K562 (cell line): ENCODE results near the gene GAPVD1. TPM values are rescaled to one million over a fixed set of nuclear protein-coding genes. Genes with fewer than 3 reads are reported as not detected.

Experiments used
- AFF4 ChIP-seq: sonication (generic); formaldehyde crosslinking; IDR thresholded peaks from 2 replicates; pipeline ENCODE4 v1.8.0; 2023; ENCODE audit warnings: mild to moderate bottlenecking, missing genetic modification reagents
- ASH1L ChIP-seq: fragments of 450-650 bp; IDR thresholded peaks from 2 replicates; pipeline ENCODE4 v1.6.1; 2018; ENCODE audit warnings: borderline replicate concordance, mild to moderate bottlenecking, low read depth; ENCODE audit not compliant: partially characterized antibody
- IFI16 ChIP-seq: fragments of 250-450 bp; sonication (Bioruptor Pico); IDR thresholded peaks from 2 replicates; pipeline ENCODE4 v2.1.2; 2022; ENCODE audit warnings: mild to moderate bottlenecking, inconsistent platforms
- MYBL2 ChIP-seq, 2 experiments: fragments of 450-650 bp in 1 of 2; sonication (generic) in 1 of 2; formaldehyde crosslinking in 1 of 2; IDR thresholded peaks; 2 replicates each; pipeline versions ENCODE4 v1.6.1 to v1.8.1; 2017 to 2022; ENCODE audit warnings: borderline replicate concordance in 1 of 2, inconsistent platforms in 1 of 2, low read depth in 1 of 2, mild to moderate bottlenecking in 1 of 2, missing genetic modification reagents in 1 of 2, moderate library complexity in 1 of 2
- NR2F6 ChIP-seq: fragments of 450-650 bp; formaldehyde crosslinking; IDR thresholded peaks from 2 replicates; pipeline ENCODE4 v1.4.0; 2020; ENCODE audit warnings: mild to moderate bottlenecking
- OTX1 ChIP-seq: fragments of 450-650 bp; formaldehyde crosslinking; IDR thresholded peaks from 2 replicates; pipeline ENCODE4 v1.4.0; 2022; ENCODE audit warnings: mild to moderate bottlenecking
- SMAD1 ChIP-seq: fragments of 150-350 bp; IDR thresholded peaks from 2 replicates; pipeline ENCODE4 v1.6.1; 2014; ENCODE audit warnings: low read length, low read depth; ENCODE audit not compliant: partially characterized antibody
- ZBED1 ChIP-seq: IDR thresholded peaks from 2 replicates; pipeline ENCODE4 v1.6.1; 2014
- ZNF140 ChIP-seq: fragments of 250-450 bp; sonication (Bioruptor Pico); IDR thresholded peaks from 2 replicates; pipeline ENCODE4 v1.8.0; 2021; ENCODE audit warnings: moderate library complexity, mild to moderate bottlenecking, inconsistent platforms
- ZNF518B ChIP-seq: fragments of 250-450 bp; sonication (Bioruptor Pico); IDR thresholded peaks from 2 replicates; pipeline ENCODE4 v1.5.0; 2021; ENCODE audit warnings: mild to moderate bottlenecking, moderate library complexity
- ZNF589 ChIP-seq: fragments of 200-800 bp; sonication (Bioruptor generic); IDR thresholded peaks from 2 replicates; pipeline ENCODE4 v1.6.1; 2016; ENCODE audit warnings: low read depth, missing genetic modification characterization, missing compliant biosample characterization
- polyA plus RNA-seq, 8 experiments: library from polyadenylated mRNA; depleted of rRNA in 4 of 8; stranded (reverse) in 5 of 8; unstranded in 3 of 8; fragments of >200 nt; fragmentation: Nextera tagmentation in 2 of 8; fragmentation: Illumina TruSeq in 1 of 8; extraction: Ambion mirVana in 2 of 8; extraction: Trizol in 1 of 8; gene quantifications; 2 replicates each; pipeline versions ENCODE4 v1.2.1 to v1.2.3, GENCODE V29; 2011 to 2014; ENCODE audit warnings: inconsistent platforms in 1 of 8, missing spikeins in 1 of 8
- total RNA-seq, 7 experiments: library from RNA; depleted of rRNA in 6 of 7; stranded (reverse); fragments of >200 nt in 6 of 7; fragmentation: Illumina TruSeq in 2 of 7; extraction: Trizol in 2 of 7; gene quantifications; 2 replicates each; pipeline versions ENCODE4 v1.2.1 to v1.2.3, GENCODE V29; 2011 to 2021; ENCODE audit warnings: low replicate concordance in 1 of 7
- TF ChIP-seq, protein P1 (sequence below): fragments of 450-650 bp; IDR thresholded peaks from 2 replicates; pipeline ENCODE4 v1.6.1; 2016; ENCODE audit warnings: low read depth, mild to moderate bottlenecking, moderate library complexity
- TF ChIP-seq, protein P2 (sequence below): fragments of 450-650 bp; formaldehyde crosslinking; conservative IDR thresholded peaks from 2 replicates; pipeline ENCODE4 v1.4.0; 2022; ENCODE audit warnings: mild to moderate bottlenecking, missing genetic modification characterization

Gene GAPVD1
- total and polyA plus RNA-seq, 9 of the 15 experiments (the other 6 are each of a cell fraction or from before 2014, with no cell fraction given) = 9.5 to 66.1 (median 45.5) TPM

DNA sequence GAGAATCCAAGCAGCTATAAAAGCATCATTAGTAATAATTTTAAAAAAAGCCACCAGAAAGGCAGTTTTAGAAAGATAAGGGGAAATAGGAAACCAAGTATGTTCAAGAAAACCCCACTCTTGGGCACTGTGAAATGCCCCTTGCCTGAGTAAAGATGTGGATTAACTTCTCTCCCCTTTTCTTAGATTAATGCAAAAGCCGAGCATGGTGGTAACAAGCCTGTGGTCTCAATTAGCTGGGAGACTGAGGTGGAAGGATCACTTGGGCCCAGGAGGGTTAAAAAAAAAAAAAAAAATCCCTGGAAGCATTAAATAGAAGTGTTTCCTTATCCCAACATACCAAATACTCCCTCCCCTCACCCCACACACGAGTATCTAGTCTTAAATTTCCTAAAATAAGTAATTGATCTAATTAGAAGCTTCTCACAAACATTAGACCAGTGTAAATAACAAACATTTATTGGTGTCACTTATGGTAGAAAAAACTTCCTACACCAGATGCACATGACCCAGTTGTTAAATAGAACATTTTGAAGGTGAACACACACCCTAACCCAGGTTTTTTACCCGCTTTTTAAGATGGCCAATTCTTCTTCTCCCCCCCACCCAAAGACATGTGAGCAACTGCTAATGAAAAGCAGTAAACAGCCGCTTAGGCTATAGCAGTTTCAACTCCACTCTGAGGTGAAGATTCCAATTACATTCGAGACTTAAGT lies 25.7 kb upstream of the GAPVD1 start (continued):
- no peak for TF ChIP-seq ZNF518B (CRISPR knock-in tag)
- peak; percentile 51 for TF ChIP-seq SMAD1
- TF ChIP-seq ZNF140 = no peak
- no peak for TF ChIP-seq AFF4
- TF ChIP-seq ASH1L = no peak
- no peak for TF ChIP-seq ZNF589 (CRISPR knock-in tag)
- no peak for TF ChIP-seq NR2F6 (CRISPR knock-in tag)
- TF ChIP-seq MYBL2 (IDR thresholded peaks at IDR 0.05; ENCODE audit: low read depth) = no peak
- TF ChIP-seq MYBL2 (CRISPR knock-in tag; IDR thresholded peaks at IDR 0.05; ENCODE audit: borderline replicate concordance) = no peak
- TF ChIP-seq, protein P1, sequence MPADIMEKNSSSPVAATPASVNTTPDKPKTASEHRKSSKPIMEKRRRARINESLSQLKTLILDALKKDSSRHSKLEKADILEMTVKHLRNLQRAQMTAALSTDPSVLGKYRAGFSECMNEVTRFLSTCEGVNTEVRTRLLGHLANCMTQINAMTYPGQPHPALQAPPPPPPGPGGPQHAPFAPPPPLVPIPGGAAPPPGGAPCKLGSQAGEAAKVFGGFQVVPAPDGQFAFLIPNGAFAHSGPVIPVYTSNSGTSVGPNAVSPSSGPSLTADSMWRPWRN = no peak
- TF ChIP-seq, protein P2, sequence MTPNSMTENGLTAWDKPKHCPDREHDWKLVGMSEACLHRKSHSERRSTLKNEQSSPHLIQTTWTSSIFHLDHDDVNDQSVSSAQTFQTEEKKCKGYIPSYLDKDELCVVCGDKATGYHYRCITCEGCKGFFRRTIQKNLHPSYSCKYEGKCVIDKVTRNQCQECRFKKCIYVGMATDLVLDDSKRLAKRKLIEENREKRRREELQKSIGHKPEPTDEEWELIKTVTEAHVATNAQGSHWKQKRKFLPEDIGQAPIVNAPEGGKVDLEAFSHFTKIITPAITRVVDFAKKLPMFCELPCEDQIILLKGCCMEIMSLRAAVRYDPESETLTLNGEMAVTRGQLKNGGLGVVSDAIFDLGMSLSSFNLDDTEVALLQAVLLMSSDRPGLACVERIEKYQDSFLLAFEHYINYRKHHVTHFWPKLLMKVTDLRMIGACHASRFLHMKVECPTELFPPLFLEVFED (CRISPR knock-in tag) = 0 out of 2 replicates have a peak, but pooled peaks have one; percentile 9
- TF ChIP-seq IFI16 (CRISPR knock-in tag) = no peak
- no peak for TF ChIP-seq OTX1
- TF ChIP-seq ZBED1 = peak; percentile 96; the same call in 1 of the 2 replicates
